Effector memory CD8-positive, alpha-beta T cell (primary cell): ENCODE data around the gene MS4A13.
"Not testable (repeated sequence)": the region's sequence is repeated elsewhere in the genome, so short reads cannot be mapped to it uniquely, and the experiment has no call there.

Source experiments
- ATAC-seq: fragments of 150-1000 bp; cut with Tn5 transposase; replicated peaks from 2 replicates; pipeline ENCODE4 v1.10.0; 2021; ENCODE audit warnings: mild to moderate bottlenecking, moderate library complexity
- DNase-seq, 3 experiments: peaks; one replicate each; pipeline ENCODE4 v3.0.0; 2021
- H3K27ac Mint-ChIP-seq, 2 donors: one replicate each; pipeline ENCODE4 v1.8.0; 2022; ENCODE audit warnings: mild to moderate bottlenecking in 2 of 2, mixed read lengths in 2 of 2, moderate library complexity in 2 of 2
- H3K27me3 Mint-ChIP-seq, 2 donors: one replicate each; pipeline ENCODE4 v1.8.0; 2022; ENCODE audit warnings: mixed read lengths in 2 of 2
- H3K36me3 Mint-ChIP-seq: one replicate; pipeline ENCODE4 v1.8.0; 2022; ENCODE audit warnings: mild to moderate bottlenecking, moderate library complexity, mixed read lengths; ENCODE audit not compliant: insufficient read depth
- H3K4me1 Mint-ChIP-seq, 2 donors: one replicate each; pipeline ENCODE4 v1.8.0; 2022; ENCODE audit warnings: low read depth in 2 of 2, mixed read lengths in 2 of 2
- H3K4me3 Mint-ChIP-seq, 2 donors: one replicate each; pipeline ENCODE4 v1.8.0; 2022; ENCODE audit warnings: mild to moderate bottlenecking in 2 of 2, mixed read lengths in 2 of 2, moderate library complexity in 2 of 2
- H3K9me3 Mint-ChIP-seq, 2 donors: one replicate each; pipeline ENCODE4 v1.8.0; 2022; ENCODE audit warnings: mixed read lengths in 2 of 2

The MS4A13 gene

DNA sequence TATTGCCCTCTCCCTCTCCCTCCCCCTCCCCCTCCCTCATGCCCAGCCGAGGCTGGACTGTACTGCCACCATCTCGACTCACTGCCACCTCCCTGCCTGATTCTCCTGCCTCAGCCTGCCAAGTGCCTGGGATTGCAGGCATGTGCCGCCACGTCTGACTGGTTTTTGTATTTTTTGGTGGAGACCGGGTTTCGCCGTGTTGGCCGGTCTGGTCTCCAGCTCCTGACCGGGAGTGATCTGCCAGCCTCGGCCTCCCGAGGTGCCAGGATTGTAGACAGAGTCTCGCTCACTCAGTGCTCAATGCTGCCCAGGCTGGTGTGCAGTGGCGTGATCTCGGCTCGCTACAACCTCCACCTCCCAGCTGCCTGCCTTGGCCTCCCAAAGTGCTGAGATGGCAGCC, 5.6 kb upstream of the MS4A13 start:
- H3K4me3 Mint-ChIP-seq, H3K9me3 Mint-ChIP-seq, H3K36me3 Mint-ChIP-seq, DNase-seq, H3K4me1 Mint-ChIP-seq, ATAC-seq, H3K27ac Mint-ChIP-seq: not testable (repeated sequence)
- peaks cover 9 to 30% of the 10 kb centered on the region in 2 donors for H3K27me3 Mint-ChIP-seq

DNA sequence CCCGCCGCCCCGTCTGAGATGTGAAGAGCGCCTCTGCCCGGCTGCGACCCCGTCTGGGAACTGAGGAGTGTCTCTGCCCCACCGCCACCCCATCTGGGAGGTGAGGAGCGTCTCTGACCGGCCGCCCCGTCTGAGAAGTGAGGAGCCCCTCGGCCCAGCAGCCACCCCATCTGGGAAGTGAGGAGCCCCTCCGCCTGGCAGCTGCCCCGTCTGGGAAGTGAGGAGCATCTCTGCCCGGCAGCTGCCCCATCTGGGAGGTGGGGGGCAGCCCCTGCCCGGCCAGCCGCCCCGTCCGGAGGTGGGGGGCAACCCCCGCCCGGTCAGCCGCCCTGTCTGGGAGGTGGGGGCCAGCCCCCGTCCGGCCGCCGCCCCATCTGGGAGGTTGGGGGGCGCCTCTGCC, 5.0 kb upstream of the MS4A13 start:
- H3K27ac Mint-ChIP-seq, H3K36me3 Mint-ChIP-seq, H3K4me1 Mint-ChIP-seq, H3K4me3 Mint-ChIP-seq, ATAC-seq, H3K9me3 Mint-ChIP-seq, DNase-seq: not testable (repeated sequence)
- peaks cover 12 to 31% of the 10 kb centered on the region in 2 donors for H3K27me3 Mint-ChIP-seq

DNA sequence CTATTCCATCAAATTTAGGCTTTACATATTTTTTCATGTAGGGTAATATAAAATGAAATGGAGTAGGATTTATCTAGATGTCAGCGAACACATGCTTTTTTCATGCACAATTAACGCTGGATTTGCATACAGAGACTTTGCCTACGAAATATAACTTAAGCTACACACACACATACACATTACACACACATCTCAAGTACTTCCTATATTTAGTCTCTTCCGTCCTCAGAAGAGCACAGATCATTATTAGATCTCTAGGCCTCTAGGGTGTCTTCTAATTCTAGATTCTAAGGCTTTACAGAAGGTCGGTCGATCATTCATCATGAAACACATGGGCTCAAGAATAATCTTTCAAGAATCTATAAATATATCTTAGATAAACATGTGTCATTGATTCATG, 3.8 kb upstream of the MS4A13 start:
- Mint-ChIP-seq H3K4me3 (no peak overlapping the region), H3K4me1 (no peaks in the 10 kb centered on the region), H3K27me3 (peaks cover 21 to 41% of the 10 kb centered on the region in 2 donors), H3K9me3 (no peaks in the 10 kb centered on the region), H3K27ac (no peak overlapping the region), H3K36me3 (no peaks in the 10 kb centered on the region)
- DNase-seq (no peak), ATAC-seq (no peak)

DNA sequence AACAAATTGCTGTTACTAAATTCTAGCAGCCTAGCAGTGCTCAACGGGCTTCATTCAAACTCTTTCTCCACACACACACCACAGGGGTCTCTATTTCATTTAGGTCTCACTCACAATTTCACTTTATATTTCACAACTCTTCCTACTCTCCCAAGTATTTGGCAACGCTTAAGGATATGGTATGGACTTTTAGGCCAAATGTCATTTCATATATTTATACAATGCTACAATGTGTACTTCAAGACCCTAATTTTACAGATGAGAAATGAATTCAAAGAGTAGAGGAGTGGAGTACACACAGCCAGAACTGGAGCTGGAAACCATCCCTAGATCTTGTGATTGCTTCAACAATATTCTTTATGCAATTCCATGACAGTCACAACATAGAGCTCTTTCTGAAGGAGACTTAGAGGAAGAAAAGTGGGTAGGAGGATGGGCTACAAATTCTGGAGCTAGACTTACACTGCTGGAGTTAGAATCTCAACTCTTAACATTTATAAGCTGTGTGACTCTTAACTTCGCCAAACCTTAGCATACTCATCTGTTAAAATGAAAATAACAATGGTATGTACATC, 2.5 kb upstream of the MS4A13 start:
- ATAC-seq: no peak
- no peaks in the 10 kb centered on the region for H3K4me1 Mint-ChIP-seq
- H3K4me3 Mint-ChIP-seq: no peak overlapping the region
- H3K27me3 Mint-ChIP-seq: peaks cover 17 to 36% of the 10 kb centered on the region in 2 donors
- no peak for DNase-seq
- no peaks in the 10 kb centered on the region for H3K9me3 Mint-ChIP-seq
- no peaks in the 10 kb centered on the region for H3K36me3 Mint-ChIP-seq
- no peak overlapping the region for H3K27ac Mint-ChIP-seq

DNA sequence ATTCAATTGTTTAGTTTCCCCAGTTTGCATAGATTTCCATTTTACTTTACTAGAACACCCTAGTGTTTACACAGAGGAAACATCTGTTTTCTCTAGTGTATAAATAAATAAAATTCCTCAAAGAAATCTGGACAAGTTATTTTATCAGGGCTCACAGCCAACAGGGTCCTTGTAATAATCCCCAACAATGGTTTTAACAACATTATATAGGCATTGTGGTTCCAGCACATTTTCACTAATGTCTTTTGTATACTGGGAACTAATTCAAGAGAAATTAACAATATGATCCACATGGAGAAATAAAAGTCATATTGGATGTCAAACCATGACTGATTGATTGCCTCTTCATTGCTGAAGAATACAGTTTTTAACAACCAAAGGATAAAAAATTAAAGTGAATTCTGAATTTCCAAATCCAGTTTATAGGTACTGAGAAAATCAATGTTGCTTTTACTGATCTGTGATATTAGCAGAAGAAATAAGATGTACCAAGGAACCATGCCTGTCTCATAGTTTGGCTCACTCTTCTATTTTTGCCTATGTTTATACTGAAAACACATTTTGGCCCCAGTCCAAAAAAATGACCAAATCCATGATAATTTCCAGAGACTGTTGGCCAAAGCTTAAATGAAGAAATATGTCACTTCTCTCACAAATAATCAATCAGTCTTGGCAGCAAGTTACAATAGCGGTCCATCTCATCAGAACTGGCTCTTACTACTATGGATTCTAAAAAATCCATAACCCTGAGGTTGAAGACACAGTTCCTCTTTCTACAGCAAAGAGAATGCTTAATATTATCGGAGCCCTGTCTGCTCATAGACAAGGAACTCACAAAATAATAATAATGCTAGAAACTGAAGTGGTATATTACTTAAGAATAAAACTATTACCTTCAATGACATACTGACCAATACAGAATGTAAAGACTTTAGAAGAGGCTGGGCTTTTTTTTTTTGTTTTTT, 1.4 kb upstream of the MS4A13 start:
- DNase-seq: no peak
- Mint-ChIP-seq H3K36me3 (no peaks in the 10 kb centered on the region), H3K27me3 (peaks cover 12 to 31% of the 10 kb centered on the region in 2 donors), H3K4me1 (no peaks in the 10 kb centered on the region), H3K9me3 (no peaks in the 10 kb centered on the region), H3K27ac (no peak overlapping the region), H3K4me3 (no peak overlapping the region)
- no peak for ATAC-seq

DNA sequence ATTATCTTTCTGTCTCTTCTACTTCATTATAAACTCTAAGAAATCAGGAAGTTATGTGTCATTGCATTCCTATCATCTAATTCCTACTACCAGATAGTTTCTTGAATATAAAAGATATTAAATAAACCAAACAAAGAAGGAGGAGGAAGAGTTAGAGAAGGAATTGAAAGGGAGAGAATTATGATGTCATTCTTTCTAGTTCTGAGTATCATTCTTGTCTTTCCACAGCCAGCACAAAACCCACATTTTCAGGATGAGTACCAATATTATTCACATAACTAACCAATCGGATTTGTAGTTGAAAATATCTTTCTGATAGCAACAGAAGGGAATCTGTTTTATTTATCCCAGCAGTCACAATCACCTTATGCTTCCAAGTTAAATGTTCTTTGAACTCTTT, 13.3 kb downstream of the MS4A13 start:
- DNase-seq (no peak), ATAC-seq (no peak)
- H3K4me1 Mint-ChIP-seq: no peaks in the 10 kb centered on the region
- H3K9me3 Mint-ChIP-seq: peaks cover 0 to 2% of the 10 kb centered on the region in 2 donors
- H3K4me3 Mint-ChIP-seq: no peak overlapping the region
- H3K36me3 Mint-ChIP-seq: no peaks in the 10 kb centered on the region
- H3K27ac Mint-ChIP-seq: no peak overlapping the region
- H3K27me3 Mint-ChIP-seq: peaks cover 32 to 37% of the 10 kb centered on the region in 2 donors

DNA sequence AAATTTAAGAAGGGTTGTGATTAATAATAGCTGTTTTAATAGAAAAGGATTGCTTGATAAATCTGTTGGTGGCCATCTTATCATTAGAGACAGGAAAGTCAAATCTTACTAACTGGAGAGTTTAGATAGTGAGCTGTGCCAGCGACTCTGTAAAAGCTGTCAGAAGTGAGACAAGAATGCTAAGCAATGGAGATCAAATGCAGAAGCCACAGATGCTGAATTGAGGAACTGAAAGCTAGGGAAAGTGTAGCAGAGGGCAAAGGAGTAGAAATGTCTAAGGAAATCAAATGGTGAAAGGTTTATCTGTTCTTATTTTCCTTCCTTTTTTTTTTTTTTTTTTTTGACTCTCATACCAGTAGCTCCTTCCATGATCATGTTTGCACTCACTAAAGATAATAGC, 13.7 kb downstream of the MS4A13 start:
- peaks cover 0 to 2% of the 10 kb centered on the region in 2 donors for H3K9me3 Mint-ChIP-seq
- ATAC-seq: no peak
- no peaks in the 10 kb centered on the region for H3K36me3 Mint-ChIP-seq
- no peak overlapping the region for H3K4me3 Mint-ChIP-seq
- no peak for DNase-seq
- H3K27ac Mint-ChIP-seq: no peak overlapping the region
- peaks cover 32 to 37% of the 10 kb centered on the region in 2 donors for H3K27me3 Mint-ChIP-seq
- no peaks in the 10 kb centered on the region for H3K4me1 Mint-ChIP-seq

DNA sequence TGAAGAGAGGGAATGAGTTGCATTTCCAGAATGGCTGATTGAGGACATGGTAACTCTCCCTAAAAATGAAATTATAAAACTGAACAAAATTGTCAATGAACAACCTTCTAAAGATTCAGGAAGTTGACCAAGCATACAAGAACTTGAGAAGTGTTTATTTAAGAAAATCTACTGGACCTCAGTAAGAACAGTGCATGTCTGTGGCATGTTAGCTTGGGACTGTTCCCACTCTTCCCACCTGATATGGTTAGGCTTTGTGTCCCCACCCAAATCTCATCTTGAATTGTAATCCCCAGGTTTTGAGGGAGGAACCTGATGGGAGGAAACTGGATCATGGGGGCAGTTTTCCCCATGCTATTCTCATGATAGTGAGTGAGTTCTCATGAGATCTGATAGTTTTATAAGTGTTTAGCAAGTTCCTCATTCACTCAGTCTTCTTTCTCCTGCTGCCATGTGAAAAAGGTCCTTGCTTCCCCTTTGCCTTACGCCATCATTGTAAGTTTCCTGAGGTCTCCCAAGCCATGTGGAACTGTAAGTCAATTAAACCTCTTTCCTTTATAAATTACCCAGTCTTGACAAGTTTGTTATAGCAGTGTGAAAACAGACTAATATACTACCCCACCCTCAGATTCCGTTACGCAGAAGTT, 15.4 kb downstream of the MS4A13 start:
- Mint-ChIP-seq H3K27me3 (peaks cover 32 to 37% of the 10 kb centered on the region in 2 donors), H3K4me3 (no peak overlapping the region), H3K27ac (no peak overlapping the region), H3K36me3 (no peaks in the 10 kb centered on the region), H3K9me3 (peaks cover 0 to 2% of the 10 kb centered on the region in 2 donors), H3K4me1 (no peaks in the 10 kb centered on the region)
- ATAC-seq (no peak), DNase-seq (no peak)

DNA sequence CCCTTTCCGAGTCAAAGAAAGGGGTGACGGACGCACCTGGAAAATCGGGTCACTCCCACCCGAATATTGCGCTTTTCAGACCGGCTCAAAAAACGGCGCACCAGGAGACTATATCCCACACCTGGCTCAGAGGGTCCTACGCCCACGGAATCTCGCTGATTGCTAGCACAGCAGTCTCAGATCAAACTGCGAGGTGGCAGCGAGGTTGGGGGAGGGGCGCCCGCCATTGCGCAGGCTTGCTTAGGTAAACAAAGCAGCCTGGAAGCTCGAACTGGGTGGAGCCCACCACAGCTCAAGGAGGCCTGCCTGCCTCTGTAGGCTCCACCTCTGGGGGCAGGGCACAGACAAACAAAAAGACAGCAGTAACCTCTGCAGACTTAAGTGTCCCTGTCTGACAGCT, 17.2 kb downstream of the MS4A13 start:
- H3K9me3 Mint-ChIP-seq, H3K4me3 Mint-ChIP-seq, H3K4me1 Mint-ChIP-seq, H3K27ac Mint-ChIP-seq, H3K36me3 Mint-ChIP-seq, ATAC-seq, DNase-seq: not testable (repeated sequence)
- H3K27me3 Mint-ChIP-seq: peaks cover 27 to 37% of the 10 kb centered on the region in 2 donors

DNA sequence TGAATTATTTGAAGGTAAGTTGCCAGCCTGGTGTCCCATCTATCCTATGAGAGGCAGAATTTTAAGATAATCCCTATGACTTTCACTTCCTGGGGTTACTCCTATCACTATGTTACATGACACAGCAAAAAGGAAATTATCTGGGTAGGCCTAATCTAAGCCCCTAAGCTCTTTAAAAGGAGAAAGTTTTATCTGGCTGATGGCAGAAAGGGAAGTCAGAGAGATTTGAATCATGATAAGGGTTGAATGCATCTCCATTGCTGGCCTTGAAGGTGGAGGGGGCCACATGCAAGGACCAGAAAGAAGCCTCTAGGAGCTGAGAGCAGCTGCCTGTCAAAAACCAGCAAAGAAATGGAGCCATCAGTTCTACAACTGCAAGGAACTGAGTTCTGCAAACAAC, 23.4 kb downstream of the MS4A13 start:
- ATAC-seq, H3K4me3 Mint-ChIP-seq, DNase-seq, H3K27ac Mint-ChIP-seq, H3K9me3 Mint-ChIP-seq, H3K4me1 Mint-ChIP-seq, H3K36me3 Mint-ChIP-seq: not testable (repeated sequence)
- H3K27me3 Mint-ChIP-seq: peaks cover 10 to 22% of the 10 kb centered on the region in 2 donors

DNA sequence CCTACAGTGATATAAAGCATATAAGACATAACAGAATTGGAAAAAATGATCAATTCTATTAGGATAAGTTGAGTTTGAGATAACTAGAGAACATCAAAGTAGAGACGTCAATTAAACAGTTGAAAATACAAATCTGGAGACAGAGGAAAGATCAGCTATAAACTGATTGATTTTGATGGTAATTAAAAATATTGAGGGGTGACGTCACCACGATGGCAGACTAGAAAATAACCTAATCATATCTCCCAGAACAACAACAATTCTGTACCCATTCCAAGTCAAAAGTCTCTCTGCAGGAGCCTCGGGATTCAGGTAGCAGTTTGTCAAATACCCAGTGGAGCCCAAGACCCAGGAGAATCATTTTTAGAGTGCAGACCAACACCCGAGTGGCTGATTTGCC, 28.9 kb downstream of the MS4A13 start:
- Mint-ChIP-seq H3K4me1 (no peaks in the 10 kb centered on the region), H3K27me3 (peaks cover 6 to 40% of the 10 kb centered on the region in 2 donors), H3K9me3 (peaks cover 0 to 5% of the 10 kb centered on the region in 2 donors), H3K4me3 (no peak overlapping the region), H3K27ac (no peak overlapping the region), H3K36me3 (no peaks in the 10 kb centered on the region)
- ATAC-seq: no peak
- DNase-seq: no peak

DNA sequence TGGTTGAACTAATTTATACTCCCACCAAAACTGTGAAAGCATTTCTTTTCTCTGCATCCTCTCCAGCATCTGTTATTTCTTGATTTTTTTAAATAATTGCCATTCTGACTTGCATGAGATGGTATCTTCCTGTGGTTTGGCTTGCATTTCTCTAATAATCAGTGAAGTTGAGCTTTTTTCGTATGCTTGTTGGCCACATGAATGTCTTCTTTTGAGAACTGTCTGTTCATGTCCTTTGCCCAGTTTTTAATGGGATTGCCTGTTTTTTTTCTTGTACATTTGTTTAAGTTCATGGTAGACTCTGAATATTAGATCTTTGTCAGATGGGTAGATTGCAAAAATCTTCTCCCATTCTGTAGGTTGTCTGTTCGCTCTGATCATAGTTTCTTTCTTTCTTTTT, 46.1 kb downstream of the MS4A13 start:
- no peak overlapping the region for H3K4me3 Mint-ChIP-seq
- peaks cover 9 to 15% of the 10 kb centered on the region in 2 donors for H3K27me3 Mint-ChIP-seq
- no peak overlapping the region for H3K27ac Mint-ChIP-seq
- peaks cover 3 to 9% of the 10 kb centered on the region in 2 donors for H3K9me3 Mint-ChIP-seq
- no peaks in the 10 kb centered on the region for H3K4me1 Mint-ChIP-seq
- DNase-seq (no peak), ATAC-seq (no peak)
- no peaks in the 10 kb centered on the region for H3K36me3 Mint-ChIP-seq

DNA sequence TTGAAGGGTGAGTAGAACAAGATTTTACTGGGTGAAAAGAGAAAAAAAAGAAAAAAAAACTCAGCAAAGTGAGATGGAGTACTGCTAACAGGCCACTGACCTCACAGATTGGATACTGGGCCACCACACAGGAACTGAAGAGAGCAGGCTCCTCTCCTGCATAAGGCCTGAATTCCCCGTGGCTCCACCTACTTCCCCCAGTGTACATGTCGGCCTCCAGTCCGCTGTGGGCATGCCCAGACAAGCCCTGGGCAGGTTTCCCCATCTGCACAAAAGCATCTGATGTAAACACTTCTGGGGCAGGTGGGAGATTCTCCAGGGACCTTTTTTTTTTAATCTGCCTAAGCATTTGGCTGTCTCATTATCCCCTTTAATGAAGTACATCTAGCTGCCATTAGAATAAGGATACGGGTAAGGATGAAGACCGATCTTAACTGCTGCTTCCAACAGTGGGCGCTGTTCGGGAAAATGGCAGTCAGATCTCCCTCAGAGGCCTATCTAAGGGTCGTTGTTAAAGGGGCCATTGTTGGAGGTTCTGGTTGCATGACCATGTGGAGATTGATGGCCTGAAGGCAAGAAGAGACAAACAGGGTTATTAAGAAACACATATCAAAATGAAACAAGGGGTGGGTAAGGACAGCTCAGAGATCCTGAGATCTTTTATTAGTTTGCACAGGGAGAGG, 48.5 kb downstream of the MS4A13 start:
- H3K27ac Mint-ChIP-seq: no peak overlapping the region

More for the DNA sequence above, 48.5 kb downstream of the MS4A13 start:
- no peak overlapping the region for H3K4me3 Mint-ChIP-seq
- H3K27me3 Mint-ChIP-seq: peaks cover 15 to 25% of the 10 kb centered on the region in 2 donors
- no peaks in the 10 kb centered on the region for H3K4me1 Mint-ChIP-seq
- no peaks in the 10 kb centered on the region for H3K36me3 Mint-ChIP-seq
- ATAC-seq: no peak
- peaks cover 3 to 9% of the 10 kb centered on the region in 2 donors for H3K9me3 Mint-ChIP-seq
- DNase-seq: no peak
